GM23338 (cell line): ENCODE measurements around the gene SERPINA1. TPM values are rescaled to one million over a fixed set of nuclear protein-coding genes. Genes with fewer than 3 reads are reported as not detected.
"Not testable (repeated sequence)": the region's sequence is repeated elsewhere in the genome, so short reads cannot be mapped to it uniquely, and the experiment has no call there.

ENCODE experiments used
- ATAC-seq: fragments of 200-7000 bp; cut with Tn5 transposase; 3 replicates; pipeline ENCODE4 v1.9.1; 2020
- DNase-seq: peaks from one replicate; pipeline ENCODE4 v3.0.0-alpha.2; 2015; ENCODE audit warnings: low spot score
- H2AFZ ChIP-seq: fragments of 200-600 bp; sonication (generic); 2 replicates; pipeline ENCODE4 v1.8.0; 2016; ENCODE audit warnings: antibody characterized with exemption, mild to moderate bottlenecking, moderate library complexity
- H3F3A ChIP-seq: fragments of 200-600 bp; sonication (generic); replicated peaks from 2 replicates; pipeline ENCODE4 v1.8.0; 2017; ENCODE audit warnings: antibody characterized with exemption, mixed run types, low read depth
- H3K27ac ChIP-seq: fragments of 200-600 bp; sonication (generic); 2 replicates; pipeline ENCODE4 v1.6.1; 2016; ENCODE audit warnings: low read depth
- H3K27me3 ChIP-seq: fragments of 200-600 bp; sonication (generic); 2 replicates; pipeline ENCODE4 v1.8.0; 2016; ENCODE audit warnings: mild to moderate bottlenecking, mixed run types, moderate library complexity; ENCODE audit not compliant: insufficient read depth
- H3K36me3 ChIP-seq: fragments of 200-600 bp; sonication (generic); 2 replicates; pipeline ENCODE4 v1.8.0; 2016; ENCODE audit warnings: mild to moderate bottlenecking; ENCODE audit not compliant: insufficient read depth
- H3K4me1 ChIP-seq: fragments of 200-600 bp; sonication (generic); 2 replicates; pipeline ENCODE4 v1.8.0; 2016; ENCODE audit warnings: mild to moderate bottlenecking, moderate library complexity; ENCODE audit not compliant: insufficient read depth
- H3K4me2 ChIP-seq: fragments of 200-600 bp; sonication (generic); 2 replicates; pipeline ENCODE4 v1.7.1; 2017; ENCODE audit warnings: mixed run types
- H3K4me3 ChIP-seq: fragments of 200-600 bp; sonication (generic); 2 replicates; pipeline ENCODE4 v1.6.1; 2016; ENCODE audit warnings: mixed run types
- H3K79me2 ChIP-seq: fragments of 200-600 bp; sonication (generic); replicated peaks from 2 replicates; pipeline ENCODE4 v1.8.0; 2017; ENCODE audit warnings: mild to moderate bottlenecking; ENCODE audit not compliant: insufficient read depth
- H3K9me2 ChIP-seq: fragments of 200-600 bp; sonication (generic); 2 replicates; pipeline ENCODE4 v1.8.0; 2017; ENCODE audit not compliant: insufficient read depth
- H4K20me1 ChIP-seq: fragments of 200-600 bp; sonication (generic); replicated peaks from 2 replicates; pipeline ENCODE4 v1.8.0; 2017; ENCODE audit warnings: mild to moderate bottlenecking; ENCODE audit not compliant: insufficient read depth
- H3K27ac Mint-ChIP-seq: 2 replicates; pipeline ENCODE4 v1.8.0; 2020; ENCODE audit warnings: inconsistent platforms, mild to moderate bottlenecking, moderate library complexity, mixed read lengths
- H3K27me3 Mint-ChIP-seq: 3 replicates; pipeline ENCODE4 v1.8.0; 2022; ENCODE audit warnings: low read depth, mild to moderate bottlenecking, moderate library complexity, mixed read lengths, inconsistent platforms; ENCODE audit not compliant: insufficient read depth, poor library complexity
- H3K36me3 Mint-ChIP-seq: 3 replicates; pipeline ENCODE4 v1.8.0; 2021; ENCODE audit warnings: low read depth, mild to moderate bottlenecking, inconsistent platforms, moderate library complexity, mixed read lengths
- H3K4me1 Mint-ChIP-seq: 3 replicates; pipeline ENCODE4 v1.8.0; 2020; ENCODE audit warnings: mild to moderate bottlenecking, inconsistent platforms, mixed read lengths
- H3K4me3 Mint-ChIP-seq: 3 replicates; pipeline ENCODE4 v1.8.0; 2021; ENCODE audit warnings: moderate library complexity, mild to moderate bottlenecking, inconsistent platforms, mixed read lengths
- H3K9me3 Mint-ChIP-seq: 3 replicates; pipeline ENCODE4 v1.8.0; 2020; ENCODE audit warnings: moderate library complexity, mild to moderate bottlenecking, inconsistent platforms, mixed read lengths
- CREB1 ChIP-seq: fragments of 250-450 bp; sonication (Bioruptor Pico); IDR thresholded peaks from 2 replicates; pipeline ENCODE4 v1.5.0; 2020; ENCODE audit warnings: low read depth, mild to moderate bottlenecking, moderate library complexity
- ETS1 ChIP-seq: IDR thresholded peaks from 2 replicates; pipeline ENCODE4 v1.6.1; 2016; ENCODE audit warnings: antibody characterized with exemption
- EZH2phosphoT487 ChIP-seq: fragments of 200-600 bp; sonication (generic); IDR thresholded peaks from one replicate; pipeline ENCODE4 v1.8.1; 2018; ENCODE audit warnings: antibody characterized with exemption; ENCODE audit not compliant: unreplicated experiment
- JUNB ChIP-seq: IDR thresholded peaks from one replicate; pipeline ENCODE4 v1.6.1; 2016; ENCODE audit warnings: antibody characterized with exemption; ENCODE audit not compliant: unreplicated experiment
- REST ChIP-seq: IDR thresholded peaks from one replicate; pipeline ENCODE4 v1.6.1; 2018; ENCODE audit warnings: antibody characterized with exemption; ENCODE audit not compliant: unreplicated experiment
- STAT1 ChIP-seq: IDR thresholded peaks from one replicate; pipeline ENCODE4 v1.6.1; 2016; ENCODE audit warnings: antibody characterized with exemption; ENCODE audit not compliant: unreplicated experiment
- ZNF114 ChIP-seq: fragments of 250-450 bp; sonication (Bioruptor Pico); IDR thresholded peaks from 2 replicates; pipeline ENCODE4 v1.5.0; 2020; ENCODE audit warnings: mild to moderate bottlenecking, moderate library complexity
- ZNF331 ChIP-seq: fragments of 250-450 bp; sonication (Bioruptor Pico); IDR thresholded peaks from 2 replicates; pipeline ENCODE4 v1.5.0; 2020; ENCODE audit warnings: low read depth, mild to moderate bottlenecking, moderate library complexity
- ZNF462 ChIP-seq: fragments of 250-450 bp; sonication (Bioruptor Pico); IDR thresholded peaks from 2 replicates; pipeline ENCODE4 v1.5.0; 2020; ENCODE audit warnings: mild to moderate bottlenecking, moderate library complexity
- polyA plus RNA-seq: library from polyadenylated mRNA; unstranded; fragments of >200 nt; fragmentation: Nextera tagmentation; extraction: Ambion mirVana; gene quantifications from 2 replicates; pipeline ENCODE4 v1.2.1, GENCODE V29; 2016
- total RNA-seq: library from RNA; depleted of rRNA; stranded (reverse); fragments of >200 nt; shearing (Covaris generic); gene quantifications from 2 replicates; pipeline ENCODE4 v1.2.3, GENCODE V29; 2014

Gene SERPINA1
- total and polyA plus RNA-seq, 2 experiments from 2014 or later, result not detected

GRCh38 chr14:94411638-94412037 lies 23.2 kb upstream of the SERPINA1 start (continued):
- no peak for TF ChIP-seq ZNF462
- TF ChIP-seq ZNF114, result no peak
- no peak for TF ChIP-seq ETS1
- no peak for TF ChIP-seq JUNB
- TF ChIP-seq ZNF331, result no peak
- TF ChIP-seq REST, result no peak
- TF ChIP-seq EZH2phosphoT487, result no peak
- TF ChIP-seq CREB1, result no peak
- no peak for TF ChIP-seq STAT1

GRCh38 chr14:94409430-94409829 lies 21.0 kb upstream of the SERPINA1 start:
- not testable (repeated sequence) for H3K9me2 ChIP-seq, H3K4me3 Mint-ChIP-seq, H3K27me3 ChIP-seq, H3K27me3 Mint-ChIP-seq, H3K4me2 ChIP-seq, H3K27ac Mint-ChIP-seq, H3F3A ChIP-seq, H3K27ac ChIP-seq, H3K36me3 ChIP-seq, DNase-seq, H4K20me1 ChIP-seq, H2AFZ ChIP-seq, H3K79me2 ChIP-seq, ATAC-seq, H3K4me3 ChIP-seq
- peaks cover 16% of the 10 kb centered on the region; the same call in 2 of the 3 replicates for H3K4me1 Mint-ChIP-seq
- H3K36me3 Mint-ChIP-seq, result peaks cover 15% of the 10 kb centered on the region; the same call in 2 of the 3 replicates
- H3K4me1 ChIP-seq, result peaks cover 13% of the 10 kb centered on the region; the same call in 1 of the 2 replicates
- H3K9me3 Mint-ChIP-seq, result peaks cover 12% of the 10 kb centered on the region
